HUES48 (cell line): Measurements from ENCODE around the gene TMEM37.

ENCODE experiments used
- H3K27ac ChIP-seq: one replicate; pipeline ENCODE4 v1.7.0; 2013; ENCODE audit warnings: low read depth, low read length, inconsistent platforms
- H3K27me3 ChIP-seq: 2 replicates; pipeline ENCODE4 v1.6.1; 2013; ENCODE audit warnings: mild to moderate bottlenecking, low read length; ENCODE audit not compliant: control insufficient read depth, insufficient read depth
- H3K36me3 ChIP-seq: 2 replicates; pipeline ENCODE4 v1.6.1; 2013; ENCODE audit warnings: low read length; ENCODE audit not compliant: control insufficient read depth, insufficient read depth
- H3K4me1 ChIP-seq: 2 replicates; pipeline ENCODE4 v1.6.1; 2013; ENCODE audit warnings: mild to moderate bottlenecking, low read length; ENCODE audit not compliant: control insufficient read depth, insufficient read depth
- H3K4me3 ChIP-seq: 2 replicates; pipeline ENCODE4 v1.5.1; 2013; ENCODE audit warnings: mild to moderate bottlenecking, low read depth, low read length
- H3K9ac ChIP-seq: 2 replicates; pipeline ENCODE4 v1.6.1; 2013; ENCODE audit warnings: mild to moderate bottlenecking, low read depth, low read length, moderate library complexity
- H3K9me3 ChIP-seq: 2 replicates; pipeline ENCODE4 v1.6.1; 2013; ENCODE audit warnings: low read length; ENCODE audit not compliant: control insufficient read depth, insufficient read depth

The TMEM37 gene

GRCh38 chr2:119431155-119431975, at the start of gene TMEM37:
TSS of gene TMEM37 (plus strand) at chr2:119431854. CDS start at chr2:119431904, 50 bp downstream.
- peaks cover 19% of the 10 kb centered on the region for H3K27me3 ChIP-seq
- peaks cover 44% of the 10 kb centered on the region for H3K4me1 ChIP-seq
- no peaks in the 10 kb centered on the region for H3K36me3 ChIP-seq
- H3K9ac ChIP-seq, result peak within 1 kb of the TSS; percentile 61
- H3K27ac ChIP-seq, result peak within 1 kb of the TSS; percentile 79
- no peaks in the 10 kb centered on the region for H3K9me3 ChIP-seq
- peak within 1 kb of the TSS; percentile 79 for H3K4me3 ChIP-seq

GRCh38 chr2:119383410-119384140, 48.1 kb upstream of the TMEM37 start:
- Histone ChIP-seq H3K9me3 (no peaks in the 10 kb centered on the region), H3K4me1 (no peaks in the 10 kb centered on the region), H3K9ac (no peak overlapping the region), H3K36me3 (no peaks in the 10 kb centered on the region), H3K27ac (no peak overlapping the region), H3K4me3 (no peak overlapping the region), H3K27me3 (no peaks in the 10 kb centered on the region)

- no peak overlapping the region for H3K9ac ChIP-seq
- H3K36me3 ChIP-seq, result no peaks in the 10 kb centered on the region
- peaks cover 8% of the 10 kb centered on the region for H3K4me1 ChIP-seq
- H3K27ac ChIP-seq, result no peak overlapping the region
- H3K27me3 ChIP-seq, result no peaks in the 10 kb centered on the region
- no peaks in the 10 kb centered on the region for H3K9me3 ChIP-seq
- no peak overlapping the region for H3K4me3 ChIP-seq
Observed at GRCh38 chr2:119384971-119385370, 46.7 kb upstream of the TMEM37 start.

- H3K9me3 ChIP-seq, result no peaks in the 10 kb centered on the region
- no peak overlapping the region for H3K27ac ChIP-seq
- H3K27me3 ChIP-seq, result no peaks in the 10 kb centered on the region
- H3K36me3 ChIP-seq, result no peaks in the 10 kb centered on the region
- peaks cover 8% of the 10 kb centered on the region for H3K4me1 ChIP-seq
- H3K9ac ChIP-seq, result no peak overlapping the region
- no peak overlapping the region for H3K4me3 ChIP-seq
Observed at GRCh38 chr2:119385466-119385865, 46.2 kb upstream of the TMEM37 start.

- Histone ChIP-seq H3K36me3 (no peaks in the 10 kb centered on the region), H3K9ac (no peak overlapping the region), H3K4me1 (peaks cover 8% of the 10 kb centered on the region), H3K27me3 (no peaks in the 10 kb centered on the region), H3K27ac (no peak overlapping the region), H3K9me3 (no peaks in the 10 kb centered on the region), H3K4me3 (no peak overlapping the region)
Observed at GRCh38 chr2:119387381-119388129, 44.1 kb upstream of the TMEM37 start.

GRCh38 chr2:119389615-119390306, 41.9 kb upstream of the TMEM37 start:
- H3K9me3 ChIP-seq, result no peaks in the 10 kb centered on the region
- H3K4me1 ChIP-seq, result peaks cover 8% of the 10 kb centered on the region
- no peak overlapping the region for H3K4me3 ChIP-seq
- H3K27ac ChIP-seq, result no peak overlapping the region
- H3K27me3 ChIP-seq, result no peaks in the 10 kb centered on the region
- H3K36me3 ChIP-seq, result no peaks in the 10 kb centered on the region
- no peak overlapping the region for H3K9ac ChIP-seq

- Histone ChIP-seq H3K4me3 (no peak overlapping the region), H3K9me3 (no peaks in the 10 kb centered on the region), H3K27me3 (no peaks in the 10 kb centered on the region), H3K4me1 (peaks cover 7% of the 10 kb centered on the region), H3K9ac (no peak overlapping the region), H3K27ac (no peak overlapping the region), H3K36me3 (no peaks in the 10 kb centered on the region)
Observed at GRCh38 chr2:119393971-119394748, 37.5 kb upstream of the TMEM37 start.

- H3K4me3 ChIP-seq, result no peak overlapping the region
- no peaks in the 10 kb centered on the region for H3K4me1 ChIP-seq
- H3K27me3 ChIP-seq, result no peaks in the 10 kb centered on the region
- no peak overlapping the region for H3K9ac ChIP-seq
- H3K9me3 ChIP-seq, result no peaks in the 10 kb centered on the region
- no peaks in the 10 kb centered on the region for H3K36me3 ChIP-seq
- no peak overlapping the region for H3K27ac ChIP-seq
Observed at GRCh38 chr2:119397196-119397595, 34.5 kb upstream of the TMEM37 start.

- no peaks in the 10 kb centered on the region for H3K36me3 ChIP-seq
- no peak overlapping the region for H3K9ac ChIP-seq
- H3K27me3 ChIP-seq, result no peaks in the 10 kb centered on the region
- H3K4me3 ChIP-seq, result no peak overlapping the region
- H3K4me1 ChIP-seq, result no peaks in the 10 kb centered on the region
- no peak overlapping the region for H3K27ac ChIP-seq
- H3K9me3 ChIP-seq, result no peaks in the 10 kb centered on the region
Observed at GRCh38 chr2:119402106-119402505, 29.5 kb upstream of the TMEM37 start.
